K562 (cell line): ENCODE results near the gene TOP3A.

ENCODE experiments used
- AFF1 ChIP-seq, 2 experiments: fragments of 450-650 bp; IDR thresholded peaks; 2 replicates each; pipeline ENCODE4 v1.6.1; 2018; ENCODE audit warnings: mild to moderate bottlenecking in 2 of 2, low read depth in 1 of 2; ENCODE audit not compliant: partially characterized antibody in 2 of 2
- ARNT ChIP-seq, 2 experiments: fragments of 450-650 bp; IDR thresholded peaks; 2 replicates each; pipeline ENCODE4 v1.6.1; 2016; ENCODE audit warnings: mild to moderate bottlenecking in 1 of 2
- CREB3 ChIP-seq: fragments of 450-650 bp; conservative IDR thresholded peaks from 2 replicates; pipeline ENCODE4 v1.6.1; 2016; ENCODE audit warnings: missing genetic modification characterization, low read depth, mild to moderate bottlenecking, missing compliant biosample characterization, moderate library complexity
- E2F8 ChIP-seq: fragments of 450-650 bp; IDR thresholded peaks from 2 replicates; pipeline ENCODE4 v1.7.1; 2018; ENCODE audit warnings: mild to moderate bottlenecking, low read depth; ENCODE audit not compliant: partially characterized antibody
- ETV5 ChIP-seq: sonication (generic); formaldehyde crosslinking; IDR thresholded peaks from 2 replicates; pipeline ENCODE4 v1.4.0; 2020; ENCODE audit warnings: low read depth, mild to moderate bottlenecking, missing genetic modification reagents
- EZH2 ChIP-seq: IDR thresholded peaks from 2 replicates; pipeline ENCODE4 v1.6.1; 2012; ENCODE audit warnings: low read depth, mild to moderate bottlenecking, inconsistent platforms, low read length, borderline replicate concordance
- HDAC3 ChIP-seq: fragments of 450-650 bp; IDR thresholded peaks from 2 replicates; pipeline ENCODE4 v1.6.1; 2018; ENCODE audit warnings: borderline replicate concordance, mild to moderate bottlenecking, moderate library complexity; ENCODE audit not compliant: partially characterized antibody
- KDM2B ChIP-seq: fragments of 250-450 bp; sonication (Bioruptor Pico); IDR thresholded peaks from 2 replicates; pipeline ENCODE4 v1.8.0; 2021; ENCODE audit warnings: mild to moderate bottlenecking, moderate library complexity
- RBM39 ChIP-seq: fragments of 200-400 bp; formaldehyde crosslinking; optimal IDR thresholded peaks from 2 replicates; pipeline ENCODE3; 2018; ENCODE audit warnings: low read depth, low read length
- SAP30 ChIP-seq: fragments of 200-600 bp; sonication (generic); IDR thresholded peaks from 2 replicates; pipeline ENCODE4 v1.6.1; 2012; ENCODE audit warnings: borderline replicate concordance, low read depth, mild to moderate bottlenecking, moderate library complexity, low read length, control low read depth, inconsistent platforms; ENCODE audit not compliant: insufficient read depth, poor library complexity, severe bottlenecking
- SP2 ChIP-seq: IDR thresholded peaks from 2 replicates; pipeline ENCODE4 v1.6.1; 2011; ENCODE audit warnings: mild to moderate bottlenecking, low read depth, low read length, moderate library complexity; ENCODE audit not compliant: poor library complexity, severe bottlenecking; ENCODE audit errors: extremely low read depth
- TAF7 ChIP-seq: fragments of 450-650 bp; IDR thresholded peaks from 2 replicates; pipeline ENCODE4 v1.6.1; 2016; ENCODE audit warnings: missing genetic modification characterization, missing compliant biosample characterization
- ZFX ChIP-seq: sonication (generic); formaldehyde crosslinking; IDR thresholded peaks from 2 replicates; pipeline ENCODE4 v1.8.0; 2022; ENCODE audit warnings: mild to moderate bottlenecking, missing genetic modification reagents, moderate library complexity
- ZNF274 ChIP-seq: IDR thresholded peaks from 2 replicates; pipeline ENCODE4 v1.6.1; 2011; ENCODE audit warnings: low read depth, mild to moderate bottlenecking, low read length, moderate library complexity, borderline replicate concordance

GRCh38 chr17:18270046-18270931 lies 44.5 kb downstream of the TOP3A start:
- TF ChIP-seq KDM2B: no peak
- TF ChIP-seq SAP30: no peak
- no peak for TF ChIP-seq SP2
- TF ChIP-seq ARNT (IDR thresholded peaks at IDR 0.05): no peak
- no peak for TF ChIP-seq EZH2
- no peak for TF ChIP-seq ZFX (CRISPR knock-in tag)
- no peak for TF ChIP-seq ETV5 (CRISPR knock-in tag)
- TF ChIP-seq AFF1 (IDR thresholded peaks at IDR 0.05; ENCODE audit: low read depth in 1 of 2, partially characterized antibody in 2 of 2): no peak
- no peak for TF ChIP-seq ZNF274
- TF ChIP-seq RBM39: no peak
- TF ChIP-seq E2F8: no peak
- TF ChIP-seq CREB3 (tag): no peak
- no peak for TF ChIP-seq HDAC3
- no peak for TF ChIP-seq TAF7 (tag)
